ENCODE results near the gene ETV2. TPM values are rescaled to one million over a fixed set of nuclear protein-coding genes. Genes with fewer than 3 reads are reported as not detected.

Gene ETV2
- total RNA-seq, 6 experiments from 2014 or later, result 0.38 to 1.2 (median 0.57) TPM; not detected in 2

DNA sequence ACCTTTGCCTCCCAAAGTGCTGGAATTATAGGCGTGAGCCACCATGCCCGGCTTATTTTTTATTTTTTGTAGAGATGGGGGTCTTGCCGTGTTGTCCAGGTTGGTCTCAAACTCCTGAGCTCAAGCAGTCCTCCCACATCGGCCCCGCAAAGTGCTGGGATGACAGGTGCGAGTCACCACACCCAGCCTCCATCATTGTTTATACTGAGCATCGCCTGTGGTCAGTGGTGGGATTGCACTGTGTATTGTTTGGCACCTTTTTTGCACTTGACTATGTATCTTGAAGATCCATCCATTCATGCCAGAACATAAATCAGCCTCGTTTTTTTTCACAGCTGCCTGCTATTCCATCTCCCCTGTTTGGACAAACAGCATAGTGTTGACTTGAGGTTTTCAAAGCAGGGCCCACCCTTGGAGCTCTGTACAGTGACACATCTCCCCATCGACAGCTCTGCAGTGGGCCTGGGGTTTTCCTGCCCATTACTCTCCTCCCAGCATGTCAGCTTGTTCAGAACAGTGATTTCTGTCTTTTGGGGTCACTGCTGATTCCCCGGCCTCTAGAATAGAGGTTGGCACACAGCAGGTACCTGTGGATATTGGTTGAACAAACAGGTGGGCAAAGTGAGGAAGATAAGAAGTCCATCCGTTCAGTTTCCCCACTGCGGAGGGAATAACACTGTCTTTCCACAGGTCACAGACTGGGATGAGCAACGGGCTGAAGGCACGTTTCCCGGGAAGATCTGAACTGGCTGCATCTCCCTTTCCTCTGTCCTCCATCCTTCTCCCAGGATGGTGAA lies 16.6 kb downstream of the ETV2 start:
- no peaks in the 10 kb centered on the region for H3K9me3 ChIP-seq
- peaks cover 0 to 20% (median 8%) of the 10 kb centered on the region in 4 donors for H3K4me1 ChIP-seq
- H3K27me3 ChIP-seq, result no peaks in the 10 kb centered on the region
- TF ChIP-seq, protein P1, sequence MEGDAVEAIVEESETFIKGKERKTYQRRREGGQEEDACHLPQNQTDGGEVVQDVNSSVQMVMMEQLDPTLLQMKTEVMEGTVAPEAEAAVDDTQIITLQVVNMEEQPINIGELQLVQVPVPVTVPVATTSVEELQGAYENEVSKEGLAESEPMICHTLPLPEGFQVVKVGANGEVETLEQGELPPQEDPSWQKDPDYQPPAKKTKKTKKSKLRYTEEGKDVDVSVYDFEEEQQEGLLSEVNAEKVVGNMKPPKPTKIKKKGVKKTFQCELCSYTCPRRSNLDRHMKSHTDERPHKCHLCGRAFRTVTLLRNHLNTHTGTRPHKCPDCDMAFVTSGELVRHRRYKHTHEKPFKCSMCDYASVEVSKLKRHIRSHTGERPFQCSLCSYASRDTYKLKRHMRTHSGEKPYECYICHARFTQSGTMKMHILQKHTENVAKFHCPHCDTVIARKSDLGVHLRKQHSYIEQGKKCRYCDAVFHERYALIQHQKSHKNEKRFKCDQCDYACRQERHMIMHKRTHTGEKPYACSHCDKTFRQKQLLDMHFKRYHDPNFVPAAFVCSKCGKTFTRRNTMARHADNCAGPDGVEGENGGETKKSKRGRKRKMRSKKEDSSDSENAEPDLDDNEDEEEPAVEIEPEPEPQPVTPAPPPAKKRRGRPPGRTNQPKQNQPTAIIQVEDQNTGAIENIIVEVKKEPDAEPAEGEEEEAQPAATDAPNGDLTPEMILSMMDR (IDR thresholded peaks at IDR 0.05), result no peak
- TF ChIP-seq POLR2A (IDR thresholded peaks at IDR 0.05), result no peak
- no peak overlapping the region for H3K4me3 ChIP-seq
- H3K36me3 ChIP-seq, result peaks cover 10 to 60% (median 25%) of the 10 kb centered on the region in 4 donors
- no peak for DNase-seq
- WGBS (ENCODE audit: insufficient coverage, low coverage, low lambda C conversion rate, missing lambda C conversion rate), result 85% methylated on average over 11 of the region's 15 CpGs
- intact Hi-C loops (cut with DNase I), result no loop called here
- ATAC-seq, result no peak
- H3K27ac ChIP-seq, result no peak overlapping the region

DNA sequence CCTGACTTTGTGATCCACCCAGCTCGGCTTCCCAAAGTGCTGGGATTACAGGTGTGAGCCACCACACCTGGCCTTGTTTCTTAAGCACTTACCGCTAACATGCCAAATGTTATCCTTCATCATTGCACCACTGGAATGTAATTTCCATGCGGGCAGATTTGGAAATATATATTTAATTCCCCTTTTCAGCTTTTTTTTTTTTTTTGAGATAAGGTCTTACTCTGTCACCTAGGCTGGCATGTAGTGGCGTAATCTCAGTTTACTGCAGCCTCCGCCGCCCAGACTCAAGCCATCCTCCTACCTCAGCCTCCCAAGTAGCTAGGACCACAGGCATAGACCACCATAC lies 20.4 kb downstream of the ETV2 start:
- no peaks in the 10 kb centered on the region for H3K9me3 ChIP-seq
- 85% methylated on average over 5 of the region's 6 CpGs for WGBS (ENCODE audit: insufficient coverage, low coverage, low lambda C conversion rate, missing lambda C conversion rate)
- H3K27me3 ChIP-seq, result no peaks in the 10 kb centered on the region
- DNase-seq (no peak), ATAC-seq (no peak)
- intact Hi-C loops (cut with DNase I), result no loop called here
- H3K4me3 ChIP-seq, result no peak overlapping the region
- H3K4me1 ChIP-seq, result peaks cover 0 to 20% (median 8%) of the 10 kb centered on the region in 4 donors
- H3K36me3 ChIP-seq, result peaks cover 8 to 26% (median 12%) of the 10 kb centered on the region in 4 donors
- H3K27ac ChIP-seq, result peak overlapping the region in 2 of 3 donors; percentile 21 to 43
- no peak for TF ChIP-seq POLR2A (IDR thresholded peaks at IDR 0.05)
- TF ChIP-seq, protein P1 (IDR thresholded peaks at IDR 0.05), result no peak

DNA sequence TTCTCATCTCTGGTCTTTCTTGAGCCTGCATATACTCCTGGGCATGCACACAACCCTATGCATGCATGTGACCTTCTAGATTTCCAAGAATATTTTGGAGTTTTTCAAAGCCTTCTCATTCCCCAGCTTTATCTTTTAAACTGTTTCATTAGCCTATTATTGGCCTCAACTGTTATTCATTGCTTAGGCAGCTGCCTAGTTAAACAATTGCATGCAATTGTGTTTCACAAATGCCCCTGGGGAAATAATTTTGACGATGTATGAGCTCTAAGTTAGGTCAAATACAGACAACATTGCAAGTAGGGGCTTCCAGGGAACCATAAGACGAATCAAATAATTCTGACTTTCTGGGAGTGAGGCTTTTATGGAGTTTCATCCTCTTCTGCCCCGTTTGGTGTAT lies 22.4 kb downstream of the ETV2 start:
- WGBS (ENCODE audit: insufficient coverage, low coverage, low lambda C conversion rate, missing lambda C conversion rate), result 68% methylated on average over 3 of the region's 3 CpGs
- no peaks in the 10 kb centered on the region for H3K9me3 ChIP-seq
- TF ChIP-seq, protein P1 (IDR thresholded peaks at IDR 0.05), result no peak
- no peak for TF ChIP-seq POLR2A (IDR thresholded peaks at IDR 0.05)
- intact Hi-C loops (cut with DNase I), result no loop called here
- no peak overlapping the region for H3K4me3 ChIP-seq
- H3K27me3 ChIP-seq, result no peaks in the 10 kb centered on the region
- no peak overlapping the region for H3K27ac ChIP-seq
- H3K4me1 ChIP-seq, result peaks cover 0 to 20% (median 8%) of the 10 kb centered on the region in 4 donors
- H3K36me3 ChIP-seq, result peaks cover 0 to 6% (median 2%) of the 10 kb centered on the region in 4 donors
- DNase-seq (no peak), ATAC-seq (no peak)

DNA sequence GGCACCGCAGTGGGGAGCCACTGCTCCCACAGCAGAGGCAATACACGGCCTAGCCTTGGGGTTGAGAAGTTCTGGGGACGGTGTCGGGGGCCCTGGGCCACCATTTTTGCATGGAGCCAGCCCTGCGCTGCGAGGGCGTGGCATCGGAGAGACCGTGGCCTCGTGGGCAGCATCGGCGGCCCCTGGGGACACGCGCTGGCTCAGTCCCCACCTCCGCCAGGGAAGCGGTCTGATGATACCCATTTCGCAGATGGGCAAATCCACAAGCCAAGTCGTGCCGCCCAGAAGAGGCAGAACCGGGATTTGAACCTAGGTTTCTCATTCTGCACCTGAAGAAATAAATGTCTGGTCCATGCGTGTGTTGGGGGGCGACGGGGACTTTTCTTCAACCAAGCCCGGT lies 23.6 kb downstream of the ETV2 start:
- no peaks in the 10 kb centered on the region for H3K27me3 ChIP-seq
- ATAC-seq (no peak), DNase-seq (no peak)
- peaks cover 0 to 18% (median 8%) of the 10 kb centered on the region in 4 donors for H3K4me1 ChIP-seq
- H3K9me3 ChIP-seq, result no peaks in the 10 kb centered on the region
- H3K4me3 ChIP-seq, result no peak overlapping the region
- TF ChIP-seq, protein P1 (IDR thresholded peaks at IDR 0.05), result no peak
- TF ChIP-seq POLR2A (IDR thresholded peaks at IDR 0.05), result no peak
- intact Hi-C loops (cut with DNase I), result no loop called here
- H3K36me3 ChIP-seq, result no peaks in the 10 kb centered on the region
- WGBS (ENCODE audit: insufficient coverage, low coverage, low lambda C conversion rate, missing lambda C conversion rate), result 99% methylated on average over 9 of the region's 24 CpGs
- H3K27ac ChIP-seq, result no peak overlapping the region

All from right lobe of liver (tissue), 6 donors.